ENCODE measurements around the gene BRF1.

The BRF1 gene

GRCh38 chr14:105257464-105257863, 43.3 kb downstream of the BRF1 start:
- no peak for DNase-seq

- no peak for DNase-seq
These were observed 44.4 kb downstream of the BRF1 start for GRCh38 chr14:105256292-105256960.

- peak; percentile 40 for DNase-seq
These were observed 45.7 kb downstream of the BRF1 start for GRCh38 chr14:105255021-105255507.

- DNase-seq = no peak
These were observed 47.5 kb downstream of the BRF1 start for GRCh38 chr14:105253329-105253682.

GRCh38 chr14:105252552-105253328, 48.1 kb downstream of the BRF1 start:
- DNase-seq = no peak

GRCh38 chr14:105251920-105252319, 48.9 kb downstream of the BRF1 start:
- DNase-seq = no peak

GRCh38 chr14:105250986-105251385, 49.8 kb downstream of the BRF1 start:
- DNase-seq = peak; percentile 0

GRCh38 chr14:105250008-105250366, 50.8 kb downstream of the BRF1 start:
- DNase-seq = no peak

GRCh38 chr14:105249182-105250007, 51.4 kb downstream of the BRF1 start:
- no peak for DNase-seq

- peak; percentile 77 for DNase-seq
These were observed 52.2 kb downstream of the BRF1 start, which contains the start of gene BTBD6 for GRCh38 chr14:105248368-105249181. Gene BTBD6, plus strand, starts transcription at chr14:105248533. Its CDS starts 179 bp downstream, at chr14:105248712.

GRCh38 chr14:105247715-105248367, 53.0 kb downstream of the BRF1 start:
- DNase-seq = no peak

GRCh38 chr14:105247026-105247425, 53.8 kb downstream of the BRF1 start:
- DNase-seq = no peak

- no peak for DNase-seq
These were observed 56.5 kb downstream of the BRF1 start for GRCh38 chr14:105244334-105244733.

- DNase-seq = no peak
These were observed 59.2 kb downstream of the BRF1 start for GRCh38 chr14:105241641-105242040.

- no peak for DNase-seq
These were observed 59.8 kb downstream of the BRF1 start for GRCh38 chr14:105240811-105241576.

GRCh38 chr14:105229099-105229655, 71.6 kb downstream of the BRF1 start:
- no peak for DNase-seq

GRCh38 chr14:105228562-105228961, 72.2 kb downstream of the BRF1 start:
- no peak for DNase-seq

- DNase-seq = no peak
These were observed 73.5 kb downstream of the BRF1 start for GRCh38 chr14:105227346-105227745.

GRCh38 chr14:105226198-105226597, 74.6 kb downstream of the BRF1 start:
- no peak for DNase-seq

- DNase-seq = no peak
These were observed 75.8 kb downstream of the BRF1 start for GRCh38 chr14:105224845-105225570.
